ENCODE results near the gene FICD.

DNA sequence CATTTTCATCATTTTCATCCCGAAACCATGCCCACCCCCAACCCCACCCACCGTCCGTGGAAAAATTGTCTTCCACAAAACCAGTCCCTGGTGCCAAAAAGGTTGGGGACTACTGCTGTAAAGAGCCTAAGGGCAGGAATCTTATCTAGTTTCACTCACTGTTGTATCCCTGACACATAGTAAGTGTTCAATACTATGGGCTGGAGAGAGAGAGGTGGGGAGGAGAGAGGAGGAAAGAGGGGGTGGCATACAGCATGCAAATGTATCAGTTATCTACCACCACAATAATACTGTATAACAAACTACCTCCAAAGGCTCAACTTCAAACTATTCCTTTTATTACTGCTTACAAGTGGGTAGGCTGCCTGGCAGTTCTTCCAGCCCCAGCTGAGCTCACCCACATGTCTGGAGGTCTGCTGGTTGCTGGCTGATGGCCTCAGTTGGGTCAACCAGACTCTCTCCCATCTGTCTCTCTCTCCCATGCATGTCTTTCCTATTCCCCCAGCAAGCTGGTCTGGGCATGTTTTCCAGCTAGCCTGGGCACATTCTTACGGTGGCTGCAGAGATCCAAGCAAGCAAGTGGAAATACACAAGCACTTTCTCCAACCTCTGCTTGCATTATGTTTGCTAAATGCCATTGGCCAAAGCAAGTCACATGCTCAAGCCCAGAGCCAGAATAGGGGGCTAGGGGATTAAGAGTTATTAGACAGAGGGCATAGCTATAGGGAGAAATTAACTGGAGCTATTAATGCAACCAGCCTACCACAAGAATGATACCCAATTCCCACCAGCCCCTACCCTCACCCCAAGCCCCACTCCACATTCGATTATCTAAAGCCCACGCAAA is 31.6 kb upstream of the FICD start:
- TF ChIP-seq EZH2phosphoT487 (IDR thresholded peaks at IDR 0.05), result no peak
- TF ChIP-seq, protein P1, sequence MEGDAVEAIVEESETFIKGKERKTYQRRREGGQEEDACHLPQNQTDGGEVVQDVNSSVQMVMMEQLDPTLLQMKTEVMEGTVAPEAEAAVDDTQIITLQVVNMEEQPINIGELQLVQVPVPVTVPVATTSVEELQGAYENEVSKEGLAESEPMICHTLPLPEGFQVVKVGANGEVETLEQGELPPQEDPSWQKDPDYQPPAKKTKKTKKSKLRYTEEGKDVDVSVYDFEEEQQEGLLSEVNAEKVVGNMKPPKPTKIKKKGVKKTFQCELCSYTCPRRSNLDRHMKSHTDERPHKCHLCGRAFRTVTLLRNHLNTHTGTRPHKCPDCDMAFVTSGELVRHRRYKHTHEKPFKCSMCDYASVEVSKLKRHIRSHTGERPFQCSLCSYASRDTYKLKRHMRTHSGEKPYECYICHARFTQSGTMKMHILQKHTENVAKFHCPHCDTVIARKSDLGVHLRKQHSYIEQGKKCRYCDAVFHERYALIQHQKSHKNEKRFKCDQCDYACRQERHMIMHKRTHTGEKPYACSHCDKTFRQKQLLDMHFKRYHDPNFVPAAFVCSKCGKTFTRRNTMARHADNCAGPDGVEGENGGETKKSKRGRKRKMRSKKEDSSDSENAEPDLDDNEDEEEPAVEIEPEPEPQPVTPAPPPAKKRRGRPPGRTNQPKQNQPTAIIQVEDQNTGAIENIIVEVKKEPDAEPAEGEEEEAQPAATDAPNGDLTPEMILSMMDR (IDR thresholded peaks at IDR 0.05), result no peak
